GM12873 (cell line): Measurements from ENCODE around the gene COQ8B.

Source experiments
- TF ChIP-seq, protein P1 (sequence below): IDR thresholded peaks from 2 replicates; pipeline ENCODE4 v1.5.1; 2012; ENCODE audit warnings: low read depth, mild to moderate bottlenecking, moderate library complexity, low read length, control low read depth; ENCODE audit not compliant: insufficient read depth; ENCODE audit errors: missing control alignments

COQ8B gene

DNA sequence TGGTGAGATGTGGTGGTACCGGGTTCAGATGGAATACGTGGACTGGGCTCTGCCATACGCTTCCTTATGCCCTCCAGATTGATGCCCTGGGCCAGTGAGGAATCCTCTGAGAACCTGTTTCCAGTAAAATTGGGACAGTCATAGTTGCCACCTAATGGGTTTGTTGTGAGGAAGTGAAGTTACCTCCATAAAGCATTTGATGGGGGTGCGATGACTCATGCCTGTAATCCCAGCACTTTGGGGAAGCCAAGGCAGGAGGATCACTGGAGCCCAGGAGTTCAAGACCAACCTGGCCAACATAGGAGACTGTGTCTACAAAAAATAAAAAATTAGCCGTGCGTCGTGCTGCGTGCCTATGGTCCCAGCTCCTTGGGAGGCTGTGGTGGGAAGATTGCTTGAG lies 39.1 kb upstream of the COQ8B start:
- TF ChIP-seq, protein P1, sequence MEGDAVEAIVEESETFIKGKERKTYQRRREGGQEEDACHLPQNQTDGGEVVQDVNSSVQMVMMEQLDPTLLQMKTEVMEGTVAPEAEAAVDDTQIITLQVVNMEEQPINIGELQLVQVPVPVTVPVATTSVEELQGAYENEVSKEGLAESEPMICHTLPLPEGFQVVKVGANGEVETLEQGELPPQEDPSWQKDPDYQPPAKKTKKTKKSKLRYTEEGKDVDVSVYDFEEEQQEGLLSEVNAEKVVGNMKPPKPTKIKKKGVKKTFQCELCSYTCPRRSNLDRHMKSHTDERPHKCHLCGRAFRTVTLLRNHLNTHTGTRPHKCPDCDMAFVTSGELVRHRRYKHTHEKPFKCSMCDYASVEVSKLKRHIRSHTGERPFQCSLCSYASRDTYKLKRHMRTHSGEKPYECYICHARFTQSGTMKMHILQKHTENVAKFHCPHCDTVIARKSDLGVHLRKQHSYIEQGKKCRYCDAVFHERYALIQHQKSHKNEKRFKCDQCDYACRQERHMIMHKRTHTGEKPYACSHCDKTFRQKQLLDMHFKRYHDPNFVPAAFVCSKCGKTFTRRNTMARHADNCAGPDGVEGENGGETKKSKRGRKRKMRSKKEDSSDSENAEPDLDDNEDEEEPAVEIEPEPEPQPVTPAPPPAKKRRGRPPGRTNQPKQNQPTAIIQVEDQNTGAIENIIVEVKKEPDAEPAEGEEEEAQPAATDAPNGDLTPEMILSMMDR: no peak

DNA sequence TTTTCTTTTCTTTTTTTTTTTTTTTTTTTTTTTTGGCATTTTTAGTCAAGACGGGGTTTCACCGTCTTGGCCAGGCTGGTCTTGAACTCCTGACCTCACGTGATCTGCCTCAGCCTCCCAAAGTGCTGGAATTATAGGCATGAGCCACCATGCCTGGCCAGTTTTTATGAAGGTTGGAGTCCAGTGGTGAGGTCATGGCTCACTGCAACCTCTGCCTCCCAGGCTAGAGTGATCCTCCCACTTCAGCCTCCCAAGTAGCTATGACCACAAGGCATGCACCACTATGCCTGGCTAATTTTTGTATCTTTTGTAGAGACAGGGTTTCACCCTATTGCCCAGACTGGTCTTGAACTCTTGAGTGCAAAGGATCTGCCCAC lies 38.5 kb upstream of the COQ8B start:
- TF ChIP-seq, protein P1: no peak

GRCh38 chr19:40754611-40755247 lies 38.0 kb upstream of the COQ8B start:
- TF ChIP-seq, protein P1: no peak

DNA sequence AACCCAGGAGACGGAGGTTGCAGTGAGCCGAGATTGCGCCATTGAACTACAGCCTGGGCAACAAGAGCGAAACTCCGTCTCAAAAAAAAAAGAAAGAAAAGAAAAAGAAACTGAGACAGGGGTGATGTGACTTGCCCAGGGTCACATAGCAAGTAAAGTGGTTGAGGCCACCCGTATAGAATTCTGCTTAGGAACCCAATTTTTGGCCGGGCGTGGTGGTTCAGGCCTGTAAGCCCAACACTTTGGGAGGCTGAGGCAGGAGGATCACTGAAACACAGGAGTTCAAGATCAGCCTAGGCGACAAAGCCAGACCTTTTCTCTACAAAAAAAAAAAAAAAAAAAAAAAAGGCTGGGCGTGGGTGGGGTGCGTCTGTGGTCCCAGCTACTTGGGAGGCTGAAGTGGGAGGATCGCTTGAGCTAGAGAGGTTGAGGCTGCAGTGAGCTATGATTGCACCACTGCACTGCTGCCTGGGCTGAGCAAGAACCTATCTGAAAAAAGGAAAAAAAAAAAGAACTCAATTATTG lies 35.6 kb upstream of the COQ8B start:
- TF ChIP-seq, protein P1: no peak

DNA sequence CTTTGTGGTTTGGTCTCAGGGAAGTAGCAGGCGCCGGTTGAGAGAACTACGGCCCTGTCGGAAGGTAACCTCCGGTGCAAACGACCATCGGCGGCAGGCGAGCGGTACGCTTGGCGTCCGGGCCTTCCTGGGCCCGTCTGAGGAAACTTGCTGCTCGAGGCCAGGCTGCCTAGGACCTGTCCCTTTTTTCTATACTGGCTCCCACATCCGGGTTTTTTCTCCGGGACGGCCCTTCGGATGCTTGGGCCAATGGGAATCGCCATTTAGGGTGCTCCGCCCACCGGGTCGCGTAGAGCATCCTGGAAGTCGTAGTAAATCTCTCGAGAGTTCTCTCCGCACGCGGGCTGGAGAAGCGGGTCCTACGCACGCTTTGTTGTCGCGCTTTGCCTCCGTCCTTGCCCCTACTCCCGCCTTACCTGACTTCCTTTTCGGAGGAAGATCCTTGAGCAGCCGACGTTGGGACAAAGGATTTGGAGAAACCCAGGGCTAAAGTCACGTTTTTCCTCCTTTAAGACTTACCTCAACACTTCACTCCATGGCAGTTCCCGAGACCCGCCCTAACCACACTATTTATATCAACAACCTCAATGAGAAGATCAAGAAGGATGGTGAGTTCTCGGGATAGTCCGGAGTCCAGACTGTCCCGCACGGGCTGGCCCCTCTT lies 34.3 kb upstream of the COQ8B start, which contains the start of gene SNRPA:
TSS of gene SNRPA (plus strand) at position 330 of the 664 bp plus-strand sequence. CDS start at position 536, 206 bp downstream.
- TF ChIP-seq, protein P1: no peak

GRCh38 chr19:40750058-40750873 lies 33.6 kb upstream of the COQ8B start, which contains the start of gene ACTMAP:
ACTMAP (minus strand) TSS chr19:40750477; CDS start chr19:40749803, 674 bp downstream.
- TF ChIP-seq, protein P1: no peak

- TF ChIP-seq, protein P1: no peak
Measured at GRCh38 chr19:40747536-40747935, 30.9 kb upstream of the COQ8B start.
